C4-2B (cell line): ENCODE results near the gene PKM.

ENCODE experiments used
- H3K27ac ChIP-seq: fragments of 450-650 bp; 2 replicates; pipeline ENCODE4 v1.5.1; 2017
- CTCF ChIP-seq: fragments of 450-650 bp; conservative IDR thresholded peaks from 2 replicates; pipeline ENCODE4 v1.5.1; 2017; ENCODE audit warnings: mild to moderate bottlenecking
- ZFX ChIP-seq: fragments of 450-650 bp; IDR thresholded peaks from 2 replicates; pipeline ENCODE4 v1.6.1; 2017

Gene PKM

GRCh38 chr15:72182244-72182643, 48.7 kb downstream of the PKM start:
- H3K27ac ChIP-seq, result no peak overlapping the region
- no peak for TF ChIP-seq CTCF
- no peak for TF ChIP-seq ZFX

- no peak overlapping the region for H3K27ac ChIP-seq
- TF ChIP-seq ZFX, result no peak
- TF ChIP-seq CTCF, result no peak
These were observed 50.1 kb downstream of the PKM start for GRCh38 chr15:72180761-72181324.

GRCh38 chr15:72179950-72180581, 50.9 kb downstream of the PKM start:
- H3K27ac ChIP-seq, result no peak overlapping the region
- no peak for TF ChIP-seq CTCF
- no peak for TF ChIP-seq ZFX

- TF ChIP-seq ZFX, result no peak
- no peak for TF ChIP-seq CTCF
- H3K27ac ChIP-seq, result no peak overlapping the region
These were observed 51.9 kb downstream of the PKM start for GRCh38 chr15:72178976-72179585.

GRCh38 chr15:72176743-72177142, 54.2 kb downstream of the PKM start:
- TF ChIP-seq ZFX, result no peak
- TF ChIP-seq CTCF, result no peak
- no peak overlapping the region for H3K27ac ChIP-seq

DNA sequence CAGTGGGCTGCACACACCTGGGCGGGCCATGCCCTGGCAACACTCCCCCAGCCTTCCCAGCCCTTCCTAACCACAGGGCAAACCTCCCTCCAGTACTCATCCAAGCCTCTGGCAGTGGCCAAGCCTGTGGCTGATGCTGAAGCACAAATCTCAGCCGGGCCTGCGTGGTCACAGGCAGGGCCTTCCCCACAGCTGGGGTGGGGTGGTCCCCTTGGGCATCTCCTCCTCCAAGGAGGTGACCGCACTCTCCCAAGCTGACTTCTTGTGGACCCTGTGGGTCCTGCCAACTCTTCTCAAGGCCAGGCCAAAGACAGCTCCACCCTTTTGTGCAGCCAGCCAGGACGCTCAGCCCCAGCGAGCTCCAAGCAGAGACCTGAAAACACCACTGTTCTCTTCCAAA, 54.8 kb downstream of the PKM start:
- TF ChIP-seq CTCF (no peak), ZFX (no peak)
- no peak overlapping the region for H3K27ac ChIP-seq
